Body of pancreas (tissue), 4 donors: ENCODE results near the gene UCP1. TPM values are rescaled to one million over a fixed set of nuclear protein-coding genes. Genes with fewer than 3 reads are reported as not detected.
A peak's percentile ranks its signal among the peaks of the same experiment; 100 is the strongest.

Experiments
- ATAC-seq: fragments of 150-250 bp; one replicate; pipeline ENCODE4 v1.9.1; 2016
- DNase-seq, 4 donors: peaks; one replicate each; pipeline ENCODE4 v3.0.0-alpha.2; 2019
- H3K27ac ChIP-seq, 4 donors: fragments of 200-600 bp; sonication (generic); 1 replicate in 3 of 4; 2 replicates in 1 of 4; pipeline versions ENCODE4 v1.5.1 to v1.6.1; 2016 to 2019; ENCODE audit warnings: mild to moderate bottlenecking in 1 of 4, mixed read lengths in 1 of 4, moderate library complexity in 1 of 4
- H3K27me3 ChIP-seq, 2 donors: fragments of 200-600 bp; sonication (generic); one replicate each; pipeline ENCODE4 v1.6.0; 2016; ENCODE audit warnings: mild to moderate bottlenecking in 1 of 2
- H3K36me3 ChIP-seq, 2 donors: fragments of 200-600 bp; sonication (generic); replicated peaks in 1 of 2; 2 replicates each; pipeline ENCODE4 v1.5.1; 2016; ENCODE audit warnings: low read depth in 2 of 2; ENCODE audit not compliant: insufficient read depth in 1 of 2
- H3K4me1 ChIP-seq: fragments of 200-600 bp; sonication (generic); one replicate; pipeline ENCODE4 v1.6.0; 2016
- H3K4me3 ChIP-seq, 2 donors: fragments of 200-600 bp; sonication (generic); 1 replicate in 1 of 2; 2 replicates in 1 of 2; pipeline ENCODE4 v1.5.1; 2016 to 2019
- H3K9me3 ChIP-seq, 3 donors: fragments of 200-600 bp; sonication (generic); 1 replicate in 2 of 3; 2 replicates in 1 of 3; pipeline ENCODE4 v1.5.1; 2016
- CTCF ChIP-seq, 7 experiments: fragments of 450-650 bp in 4 of 7; fragments of 200-600 bp in 3 of 7; sonication (generic) in 3 of 7; IDR thresholded peaks; one replicate each; pipeline ENCODE4 v1.5.1; 2016 to 2019; ENCODE audit warnings: antibody characterized with exemption in 7 of 7
- POLR2A ChIP-seq, 3 donors: fragments of 450-650 bp; IDR thresholded peaks; one replicate each; pipeline ENCODE4 v1.6.1; 2016; ENCODE audit warnings: antibody characterized with exemption in 3 of 3, mild to moderate bottlenecking in 2 of 3
- WGBS, 2 donors: methylation state at CpG; one replicate each; pipeline ENCODE4 v1.1.5; 2017; 5-methylcytosine and 5-hydroxymethylcytosine counted together
- intact Hi-C: fragments of 100-400 bp; cut with DNase I; formaldehyde crosslinking; loops from one replicate; pipeline ENCODE4 v1.15.1; 2023
- total RNA-seq, 2 donors: library from RNA; depleted of rRNA; stranded (reverse); fragments of >200 nt; gene quantifications; one replicate each; pipeline ENCODE4 v1.1.0, GENCODE V29; 2016

The UCP1 gene
- total RNA-seq: not detected

- Histone ChIP-seq H3K27ac (no peak within 1 kb of the TSS), H3K27me3 (peaks cover 0 to 11% of the 10 kb centered on the region in 2 donors), H3K36me3 (no peaks in the 10 kb centered on the region), H3K9me3 (peaks cover 0 to 6% (median 0%) of the 10 kb centered on the region in 3 donors), H3K4me3 (peak within 1 kb of the TSS; percentile 12 to 66), H3K4me1 (peaks cover 20% of the 10 kb centered on the region)
- no peak for TF ChIP-seq CTCF (IDR thresholded peaks at IDR 0.05)
- no peak for TF ChIP-seq POLR2A (IDR thresholded peaks at IDR 0.05)
- intact Hi-C loops: no loop called here
- DNase-seq: peak; percentile 29 to 64 (median 38)
- WGBS, 2 donors: 1 to 2% methylated on average over 21 to 69 of the region's 69 CpGs
- peak; percentile 76 for ATAC-seq
Measured at GRCh38 chr4:140568507-140569306, at the start of gene UCP1. Gene UCP1, minus strand, starts transcription at chr4:140568961. Its CDS starts 232 bp downstream, at chr4:140568729.

GRCh38 chr4:140617499-140618248, 48.9 kb upstream of the UCP1 start:
- DNase-seq: peak in 1 of 4 donors; percentile 16
- Histone ChIP-seq H3K36me3 (peaks cover 0 to 4% of the 10 kb centered on the region in 2 donors), H3K9me3 (no peaks in the 10 kb centered on the region), H3K27ac (no peak overlapping the region), H3K4me1 (no peaks in the 10 kb centered on the region), H3K27me3 (no peaks in the 10 kb centered on the region), H3K4me3 (no peak overlapping the region)
- ATAC-seq: no peak
- intact Hi-C loops: no loop called here
- TF ChIP-seq CTCF (IDR thresholded peaks at IDR 0.05): no peak
- TF ChIP-seq POLR2A (IDR thresholded peaks at IDR 0.05): no peak
- WGBS, 2 donors: 47 to 62% methylated on average over 7 of the region's 7 CpGs

GRCh38 chr4:140615451-140615850, 46.7 kb upstream of the UCP1 start:
- Histone ChIP-seq H3K9me3 (no peaks in the 10 kb centered on the region), H3K4me1 (no peaks in the 10 kb centered on the region), H3K27ac (no peak overlapping the region), H3K36me3 (no peaks in the 10 kb centered on the region), H3K4me3 (no peak overlapping the region), H3K27me3 (no peaks in the 10 kb centered on the region)
- ATAC-seq: no peak
- no peak for DNase-seq
- 50 to 57% methylated on average over 1 of the region's 1 CpG for WGBS, 2 donors
- intact Hi-C loops: no loop called here
- TF ChIP-seq POLR2A (IDR thresholded peaks at IDR 0.05) (no peak), CTCF (IDR thresholded peaks at IDR 0.05) (no peak)

- intact Hi-C loops: no loop called here
- Histone ChIP-seq H3K4me1 (no peaks in the 10 kb centered on the region), H3K4me3 (no peak overlapping the region), H3K27ac (no peak overlapping the region), H3K27me3 (no peaks in the 10 kb centered on the region), H3K36me3 (no peaks in the 10 kb centered on the region), H3K9me3 (no peaks in the 10 kb centered on the region)
- no peak for TF ChIP-seq CTCF (IDR thresholded peaks at IDR 0.05)
- no peak for DNase-seq
- no peak for ATAC-seq
- WGBS, 2 donors: 17 to 21% methylated on average over 1 of the region's 1 CpG
Measured at GRCh38 chr4:140612357-140612756, 43.6 kb upstream of the UCP1 start.
